HepG2 (cell line): ENCODE data around the gene TEDC2. TPM values are rescaled to one million over a fixed set of nuclear protein-coding genes. Genes with fewer than 3 reads are reported as not detected.
A peak's percentile ranks its signal among the peaks of the same experiment; 100 is the strongest.

Experiments used
- ATAC-seq: fragments of 200-7000 bp; cut with Tn5 transposase; 3 replicates; pipeline ENCODE4 v1.9.1; 2020; ENCODE audit warnings: mild to moderate bottlenecking, moderate library complexity
- BruUV-seq: library from RNA; stranded (reverse); fragments of 400-500 nt; replicated peaks from 2 replicates; lab custom pipeline; 2021; lab: Mats Ljungman, UMichigan
- CTCF ChIA-PET: fragments of 300-600 bp; formaldehyde crosslinking; extraction: SDS; loops from one replicate; lab custom pipeline; 2021; ENCODE audit warnings: low total read pairs, inconsistent platforms, low intra/inter-chr PET ratio; lab: Yijun Ruan, JAX
- POLR2A ChIA-PET: fragments of 350-600 bp; sonication (Branson Sonifier 250); formaldehyde crosslinking; loops from one replicate; lab custom pipeline; 2020; ENCODE audit warnings: antibody characterized with exemption, inconsistent platforms; lab: Yijun Ruan, JAX
- DNase-seq: peaks from one replicate; pipeline ENCODE4 v3.0.0-alpha.2; 2015; ENCODE audit warnings: low spot score
- FAIRE-seq: peaks from 3 replicates; lab custom pipeline; 2011; peaks lifted over from hg19 to GRCh38; lab: Jason Lieb, UNC
- H2AFZ ChIP-seq: one replicate; pipeline ENCODE4 v1.6.1; 2011; ENCODE audit warnings: low read length, inconsistent platforms
- H3K27ac ChIP-seq: fragments of 300-600 bp; 3 replicates; pipeline ENCODE4 v1.8.0; 2011; ENCODE audit warnings: mixed run types, mild to moderate bottlenecking, mixed read lengths, low read length, inconsistent platforms; ENCODE audit not compliant: insufficient read depth; ENCODE audit errors: extremely low read length
- H3K27me3 ChIP-seq, 2 experiments: fragments of 200-600 bp in 1 of 2; 2 replicates in 1 of 2; 3 replicates in 1 of 2; pipeline versions ENCODE4 v1.6.0 to v1.8.0; 2011; ENCODE audit warnings: low read length in 2 of 2, mild to moderate bottlenecking in 2 of 2, moderate library complexity in 2 of 2, inconsistent platforms in 1 of 2; ENCODE audit not compliant: insufficient read depth in 2 of 2, control insufficient read depth in 1 of 2
- H3K36me3 ChIP-seq, 2 experiments: fragments of 200-600 bp in 1 of 2; replicated peaks in 1 of 2; 2 replicates in 1 of 2; 3 replicates in 1 of 2; pipeline versions ENCODE4 v1.5.1 to v1.8.0; 2011; ENCODE audit warnings: low read length in 2 of 2, inconsistent platforms in 1 of 2; ENCODE audit not compliant: insufficient read depth in 2 of 2, control insufficient read depth in 1 of 2
- H3K4me1 ChIP-seq: 2 replicates; pipeline ENCODE4 v1.5.1; 2012; ENCODE audit warnings: low read length, inconsistent platforms; ENCODE audit not compliant: insufficient read depth
- H3K4me2 ChIP-seq: 2 replicates; pipeline ENCODE4 v1.6.0; 2011; ENCODE audit warnings: low read depth, low read length, inconsistent platforms
- H3K4me3 ChIP-seq, 3 experiments: fragments of 200-600 bp in 1 of 3; sonication (generic), shearing (Covaris generic) in 1 of 3; replicated peaks in 1 of 3; 2 replicates each; pipeline ENCODE4 v1.5.1; 2011 to 2016; ENCODE audit warnings: low read length in 3 of 3, inconsistent platforms in 2 of 3, low read depth in 2 of 3, mild to moderate bottlenecking in 2 of 3, control low read depth in 1 of 3, mixed read lengths in 1 of 3; ENCODE audit not compliant: insufficient read depth in 1 of 3
- H3K79me2 ChIP-seq: one replicate; pipeline ENCODE4 v1.6.1; 2011; ENCODE audit warnings: low read length, inconsistent platforms; ENCODE audit not compliant: insufficient read depth
- H3K9ac ChIP-seq: 2 replicates; pipeline ENCODE4 v1.6.0; 2011; ENCODE audit warnings: mild to moderate bottlenecking, low read depth, low read length, inconsistent platforms; ENCODE audit not compliant: insufficient read depth
- H3K9me3 ChIP-seq: 2 replicates; pipeline ENCODE4 v1.5.1; 2012; ENCODE audit warnings: mild to moderate bottlenecking, low read length
- H4K20me1 ChIP-seq: 2 replicates; pipeline ENCODE4 v1.6.0; 2011; ENCODE audit warnings: inconsistent platforms, mild to moderate bottlenecking, low read length, moderate library complexity; ENCODE audit not compliant: insufficient read depth
- AKAP8 ChIP-seq: sonication (generic); formaldehyde crosslinking; IDR thresholded peaks from 2 replicates; pipeline ENCODE4 v1.5.1; 2020; ENCODE audit warnings: mild to moderate bottlenecking, missing genetic modification reagents
- EED ChIP-seq: sonication (generic); formaldehyde crosslinking; IDR thresholded peaks from 2 replicates; pipeline ENCODE4 v1.5.0; 2020; ENCODE audit warnings: mild to moderate bottlenecking, missing genetic modification reagents
- GTF3A ChIP-seq: sonication (generic); formaldehyde crosslinking; conservative IDR thresholded peaks from 2 replicates; pipeline ENCODE4 v1.4.0; 2020; ENCODE audit warnings: mild to moderate bottlenecking, missing genetic modification reagents
- IRF9 ChIP-seq: sonication (generic); formaldehyde crosslinking; IDR thresholded peaks from 2 replicates; pipeline ENCODE4 v1.8.0; 2022; ENCODE audit warnings: missing genetic modification reagents, mild to moderate bottlenecking, borderline replicate concordance
- JUNB ChIP-seq: sonication (generic); formaldehyde crosslinking; IDR thresholded peaks from 2 replicates; pipeline ENCODE4 v1.8.0; 2022; ENCODE audit warnings: missing genetic modification reagents, mild to moderate bottlenecking, borderline replicate concordance
- KAT8 ChIP-seq: IDR thresholded peaks from 2 replicates; pipeline ENCODE4 v1.6.1; 2016; ENCODE audit warnings: missing genetic modification reagents, missing compliant biosample characterization
- KLF16 ChIP-seq, 2 experiments: sonication (generic) in 1 of 2; formaldehyde crosslinking in 1 of 2; IDR thresholded peaks; 2 replicates each; pipeline versions ENCODE4 v1.6.1 to v1.8.0; 2016 to 2023; ENCODE audit warnings: missing genetic modification reagents in 2 of 2, missing compliant biosample characterization in 1 of 2
- MTF1 ChIP-seq: sonication (generic); formaldehyde crosslinking; IDR thresholded peaks from 2 replicates; pipeline ENCODE4 v1.5.0; 2020; ENCODE audit warnings: missing genetic modification reagents
- NFRKB ChIP-seq: fragments of 450-650 bp; IDR thresholded peaks from 2 replicates; pipeline ENCODE4 v1.6.1; 2017
- NR1H2 ChIP-seq: sonication (generic); formaldehyde crosslinking; IDR thresholded peaks from 2 replicates; pipeline ENCODE4 v1.8.1; 2022; ENCODE audit warnings: low read depth, missing genetic modification reagents, borderline replicate concordance
- RBFOX2 ChIP-seq: fragments of 200-400 bp; formaldehyde crosslinking; IDR thresholded peaks from 2 replicates; pipeline ENCODE4 v1.6.1; 2017; ENCODE audit warnings: low read depth, mild to moderate bottlenecking, low read length
- RBM39 ChIP-seq: fragments of 200-400 bp; formaldehyde crosslinking; IDR thresholded peaks from one replicate; pipeline ENCODE4 v1.6.1; 2018; ENCODE audit warnings: antibody characterized with exemption, mild to moderate bottlenecking, low read depth, low read length; ENCODE audit not compliant: poor library complexity, severe bottlenecking
- RFX5 ChIP-seq: IDR thresholded peaks from 2 replicates; pipeline ENCODE4 v1.6.1; 2011; ENCODE audit warnings: low read depth, low read length, improper control_type of control experiment
- SAP130 ChIP-seq: IDR thresholded peaks from 2 replicates; pipeline ENCODE4 v1.6.1; 2016; ENCODE audit warnings: low read depth
- SATB2 ChIP-seq: sonication (generic); formaldehyde crosslinking; IDR thresholded peaks from 2 replicates; pipeline ENCODE4 v1.5.0; 2020; ENCODE audit warnings: missing genetic modification reagents
- SPEN ChIP-seq: sonication (generic); formaldehyde crosslinking; IDR thresholded peaks from 2 replicates; pipeline ENCODE4 v1.5.1; 2020; ENCODE audit warnings: low read depth, mild to moderate bottlenecking, missing genetic modification reagents
- ZFX ChIP-seq: sonication (generic); formaldehyde crosslinking; IDR thresholded peaks from 2 replicates; pipeline ENCODE4 v1.4.0; 2020; ENCODE audit warnings: mild to moderate bottlenecking, low read depth, missing genetic modification reagents, moderate library complexity
- ZNF296 ChIP-seq: sonication (generic); formaldehyde crosslinking; conservative IDR thresholded peaks from 2 replicates; pipeline ENCODE4 v1.5.0; 2020; ENCODE audit warnings: mild to moderate bottlenecking, missing genetic modification reagents
- ZNF572 ChIP-seq: sonication (generic); formaldehyde crosslinking; IDR thresholded peaks from 2 replicates; pipeline ENCODE4 v1.5.1; 2020; ENCODE audit warnings: mild to moderate bottlenecking, missing genetic modification reagents
- ZNF607 ChIP-seq: sonication (generic); formaldehyde crosslinking; IDR thresholded peaks from 2 replicates; pipeline ENCODE4 v1.5.1; 2020; ENCODE audit warnings: missing genetic modification reagents, mild to moderate bottlenecking, borderline replicate concordance
- ZSCAN25 ChIP-seq: sonication (generic); formaldehyde crosslinking; IDR thresholded peaks from 2 replicates; pipeline ENCODE4 v1.8.0; 2022; ENCODE audit warnings: mild to moderate bottlenecking, missing genetic modification reagents
- WGBS: methylation state at CpG from one replicate; pipeline ENCODE4 v1.1.6; 2017; ENCODE audit warnings: low lambda C conversion rate; 5-methylcytosine and 5-hydroxymethylcytosine counted together
- in situ Hi-C: cut with HindIII; loops from 2 replicates; pipeline ENCODE4 v1.10.0; 2017; ENCODE audit warnings: low pct_unique_long_range_greater_than_20kb; ENCODE audit not compliant: extremely low pct_ligation_motif_present
- intact Hi-C: fragments of 100-400 bp; cut with micrococcal nuclease; formaldehyde crosslinking; loops from one replicate; pipeline ENCODE4 v1.10.0; 2022; ENCODE audit not compliant: unreplicated experiment
- polyA plus RNA-seq, 8 experiments: library from polyadenylated mRNA; depleted of rRNA in 3 of 8; stranded (reverse) in 7 of 8; unstranded in 1 of 8; fragments of >200 nt; fragmentation: Illumina TruSeq in 4 of 8; extraction: Trizol in 4 of 8; gene quantifications; 2 replicates each; pipeline versions ENCODE4 v1.2.1 to v1.2.3, GENCODE V29; 2011 to 2016; ENCODE audit warnings: low read depth in 4 of 8, missing spikeins in 1 of 8, mixed read lengths in 1 of 8; ENCODE audit not compliant: insufficient read depth in 1 of 8
- total RNA-seq, 5 experiments: library from RNA; depleted of rRNA; stranded (reverse); fragments of >200 nt; fragmentation: Illumina TruSeq; extraction: Trizol; gene quantifications; 2 replicates each; pipeline ENCODE4 v1.2.3, GENCODE V29; 2016; ENCODE audit warnings: low read depth in 1 of 5
- TF ChIP-seq, protein P1 (sequence below): sonication (generic); formaldehyde crosslinking; IDR thresholded peaks from 2 replicates; pipeline ENCODE4 v1.5.0; 2020; ENCODE audit warnings: mild to moderate bottlenecking, missing genetic modification reagents

Gene TEDC2
- total and polyA plus RNA-seq, 2 of the 13 experiments (the other 11 are each of a cell fraction or from before 2014, with no cell fraction given), result 6.2 to 24.4 TPM

DNA sequence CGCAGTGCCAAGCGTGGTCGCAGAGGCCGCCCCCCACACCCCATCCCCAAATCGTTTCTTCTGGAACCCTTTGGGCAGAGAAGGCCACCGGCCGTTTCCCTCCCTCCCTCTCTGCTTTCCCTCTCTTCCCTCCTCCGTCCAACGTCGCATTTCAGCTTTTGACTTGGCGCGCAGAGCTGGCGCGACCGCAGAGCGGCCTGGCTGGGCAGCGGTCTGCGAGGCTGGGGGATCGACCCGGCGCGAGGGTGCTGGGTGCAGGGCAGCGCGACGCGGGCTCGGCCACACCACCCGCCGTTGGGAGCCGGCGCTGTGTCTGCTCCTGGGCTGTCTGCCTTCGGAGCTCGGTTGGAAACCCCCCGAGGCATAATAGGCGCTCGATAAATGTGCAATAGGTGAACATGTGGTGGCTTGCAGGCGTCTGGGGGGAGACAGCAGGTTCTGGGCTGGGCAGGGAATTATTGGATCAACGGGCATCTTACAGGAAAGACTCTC is 8.4 kb downstream of the TEDC2 start (continued):
- no peak for TF ChIP-seq KLF16 (CRISPR knock-in tag; IDR thresholded peaks at IDR 0.05)
- no peak for TF ChIP-seq RBM39
- TF ChIP-seq KAT8, result no peak
- TF ChIP-seq, all 625 proteins: peak for 23

GRCh38 chr16:2468725-2469398 is 9.0 kb downstream of the TEDC2 start:
- FAIRE-seq (no peak), DNase-seq (no peak), ATAC-seq (peak; percentile 19)
- no peak overlapping the region for H3K27ac ChIP-seq
- intact Hi-C loops, result no loop called here
- peak overlapping the region; percentile 29 to 65 (median 43); a peak in 5 of 6 replicates for H3K4me3 ChIP-seq
- ChIA-PET CTCF (no interaction called here), POLR2A (interaction anchor here (0.7 to 1.7 kb wide), 4 partner anchors 9 to 217 kb away, joined by 4 to 6 read pairs (median 4); partner anchors contain the start of genes ECI1 and TEDC2)
- H3K9ac ChIP-seq, result peak overlapping the region; percentile 44; the same call in 1 of the 2 replicates
- H3K9me3 ChIP-seq, result no peaks in the 10 kb centered on the region
- H4K20me1 ChIP-seq, result no peaks in the 10 kb centered on the region; the same call in 1 of the 2 replicates
- WGBS, result 2% methylated on average over 5 of the region's 14 CpGs
- no peaks in the 10 kb centered on the region for H3K36me3 ChIP-seq
- peaks cover 8 to 25% of the 10 kb centered on the region in 2 experiments for H3K27me3 ChIP-seq
- H3K4me2 ChIP-seq, result peak overlapping the region; percentile 83
- peaks cover 51% of the 10 kb centered on the region for H3K4me1 ChIP-seq
- in situ Hi-C loops, result no loop called here
- no TSS peak for BruUV-seq
- H2AFZ ChIP-seq, result no peak overlapping the region
- no peaks in the 10 kb centered on the region for H3K79me2 ChIP-seq
- TF ChIP-seq JUNB (CRISPR knock-in tag) (no peak), NFRKB (no peak), EED (no peak), ZFX (no peak), ZSCAN25 (CRISPR knock-in tag) (no peak), RBFOX2 (no peak), SATB2 (no peak), SPEN (no peak), GTF3A (CRISPR knock-in tag) (no peak), ZNF572 (CRISPR knock-in tag) (no peak), MTF1 (CRISPR knock-in tag) (0 out of 2 replicates have a peak, but pooled peaks have one; percentile 21), ZNF296 (CRISPR knock-in tag) (0 out of 2 replicates have a peak, but pooled peaks have one; percentile 32), RFX5 (no peak), IRF9 (CRISPR knock-in tag) (no peak), AKAP8 (CRISPR knock-in tag) (0 out of 2 replicates have a peak, but pooled peaks have one; percentile 12), SAP130 (CRISPR knock-in tag) (peak; percentile 34; the same call in 1 of the 2 replicates), ZNF607 (no peak), NR1H2 (no peak)
- TF ChIP-seq, protein P1, sequence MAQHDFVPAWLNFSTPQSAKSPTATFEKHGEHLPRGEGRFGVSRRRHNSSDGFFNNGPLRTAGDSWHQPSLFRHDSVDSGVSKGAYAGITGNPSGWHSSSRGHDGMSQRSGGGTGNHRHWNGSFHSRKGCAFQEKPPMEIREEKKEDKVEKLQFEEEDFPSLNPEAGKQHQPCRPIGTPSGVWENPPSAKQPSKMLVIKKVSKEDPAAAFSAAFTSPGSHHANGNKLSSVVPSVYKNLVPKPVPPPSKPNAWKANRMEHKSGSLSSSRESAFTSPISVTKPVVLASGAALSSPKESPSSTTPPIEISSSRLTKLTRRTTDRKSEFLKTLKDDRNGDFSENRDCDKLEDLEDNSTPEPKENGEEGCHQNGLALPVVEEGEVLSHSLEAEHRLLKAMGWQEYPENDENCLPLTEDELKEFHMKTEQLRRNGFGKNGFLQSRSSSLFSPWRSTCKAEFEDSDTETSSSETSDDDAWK (CRISPR knock-in tag), result no peak
